NCI-H82 treated with DMSO at 0.1 percent for 48 hours (cell line): Measurements from ENCODE around the gene VAX1.
"Not testable (repeated sequence)": the region's sequence is repeated elsewhere in the genome, so short reads cannot be mapped to it uniquely, and the experiment has no call there.

Experiments used
- DNase-seq: peaks from one replicate; lab custom pipeline; 2025; ENCODE audit not compliant: unreplicated experiment; lab: John Stamatoyannopoulos, UW

VAX1 gene

DNA sequence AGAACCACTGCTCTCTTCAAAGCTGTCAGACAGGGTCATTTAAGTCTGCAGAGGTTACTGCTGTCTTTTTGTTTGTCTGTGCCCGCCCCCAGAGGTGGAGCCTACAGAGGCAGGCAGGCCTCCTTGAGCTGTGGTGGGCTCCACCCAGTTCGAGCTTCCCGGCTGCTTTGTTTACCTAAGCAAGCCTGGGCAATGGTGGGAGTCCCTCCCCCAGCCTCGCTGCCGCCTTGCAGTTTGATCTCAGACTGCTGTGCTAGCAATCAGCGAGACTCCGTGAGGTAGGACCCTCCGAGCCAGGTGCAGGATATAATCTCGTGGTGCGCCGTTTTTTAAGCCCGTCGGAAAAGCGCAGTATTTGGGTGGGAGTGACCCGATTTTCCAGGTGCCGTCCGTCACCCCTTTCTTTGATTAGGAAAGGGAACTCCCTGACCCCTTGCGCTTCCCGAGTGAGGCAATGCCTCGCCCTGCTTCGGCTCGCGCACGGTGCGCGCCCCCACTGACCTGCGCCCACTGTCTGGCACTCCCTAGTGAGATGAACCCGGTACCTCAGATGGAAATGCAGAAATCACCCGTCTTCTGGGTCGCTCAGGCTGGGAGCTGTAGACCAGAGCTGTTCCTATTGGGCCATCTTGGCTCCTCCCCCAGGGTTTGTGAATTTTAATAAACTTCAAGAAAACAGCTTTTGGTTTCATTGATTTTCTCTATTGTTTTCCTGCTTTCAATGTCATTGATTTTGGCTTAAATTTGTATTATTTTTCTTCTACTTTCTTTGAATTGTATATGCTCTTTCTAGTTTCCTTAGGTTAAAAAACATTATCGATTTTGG is 53.4 kb downstream of the VAX1 start:
- DNase-seq = not testable (repeated sequence)
